Measurements from ENCODE around the gene SIRPB1.

GRCh38 chr20:1629321-1629720 is 9.5 kb upstream of the SIRPB1 start:
- TF ChIP-seq, protein P1, sequence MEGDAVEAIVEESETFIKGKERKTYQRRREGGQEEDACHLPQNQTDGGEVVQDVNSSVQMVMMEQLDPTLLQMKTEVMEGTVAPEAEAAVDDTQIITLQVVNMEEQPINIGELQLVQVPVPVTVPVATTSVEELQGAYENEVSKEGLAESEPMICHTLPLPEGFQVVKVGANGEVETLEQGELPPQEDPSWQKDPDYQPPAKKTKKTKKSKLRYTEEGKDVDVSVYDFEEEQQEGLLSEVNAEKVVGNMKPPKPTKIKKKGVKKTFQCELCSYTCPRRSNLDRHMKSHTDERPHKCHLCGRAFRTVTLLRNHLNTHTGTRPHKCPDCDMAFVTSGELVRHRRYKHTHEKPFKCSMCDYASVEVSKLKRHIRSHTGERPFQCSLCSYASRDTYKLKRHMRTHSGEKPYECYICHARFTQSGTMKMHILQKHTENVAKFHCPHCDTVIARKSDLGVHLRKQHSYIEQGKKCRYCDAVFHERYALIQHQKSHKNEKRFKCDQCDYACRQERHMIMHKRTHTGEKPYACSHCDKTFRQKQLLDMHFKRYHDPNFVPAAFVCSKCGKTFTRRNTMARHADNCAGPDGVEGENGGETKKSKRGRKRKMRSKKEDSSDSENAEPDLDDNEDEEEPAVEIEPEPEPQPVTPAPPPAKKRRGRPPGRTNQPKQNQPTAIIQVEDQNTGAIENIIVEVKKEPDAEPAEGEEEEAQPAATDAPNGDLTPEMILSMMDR (IDR thresholded peaks at IDR 0.05) = no peak
- no peak for TF ChIP-seq POLR2A (IDR thresholded peaks at IDR 0.05)

Data from uterus (tissue), 2 donors.